HPDE6-E6E7 (cell line): ENCODE results near the gene C9orf152.
"Not testable (repeated sequence)": the region's sequence is repeated elsewhere in the genome, so short reads cannot be mapped to it uniquely, and the experiment has no call there.

Experiments
- DNase-seq: peaks from one replicate; pipeline ENCODE4 v3.0.0; 2011; ENCODE audit warnings: missing footprints; ENCODE audit errors: extremely low spot score

Gene C9orf152, protein sequence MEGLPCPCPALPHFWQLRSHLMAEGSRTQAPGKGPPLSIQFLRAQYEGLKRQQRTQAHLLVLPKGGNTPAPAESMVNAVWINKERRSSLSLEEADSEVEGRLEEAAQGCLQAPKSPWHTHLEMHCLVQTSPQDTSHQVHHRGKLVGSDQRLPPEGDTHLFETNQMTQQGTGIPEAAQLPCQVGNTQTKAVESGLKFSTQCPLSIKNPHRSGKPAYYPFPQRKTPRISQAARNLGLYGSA

GRCh38 chr9:110208031-110208430 is at the start of gene C9orf152:
TSS of gene C9orf152 (minus strand) at chr9:110208159. CDS start at chr9:110207579, 580 bp downstream.
- no peak for DNase-seq

DNA sequence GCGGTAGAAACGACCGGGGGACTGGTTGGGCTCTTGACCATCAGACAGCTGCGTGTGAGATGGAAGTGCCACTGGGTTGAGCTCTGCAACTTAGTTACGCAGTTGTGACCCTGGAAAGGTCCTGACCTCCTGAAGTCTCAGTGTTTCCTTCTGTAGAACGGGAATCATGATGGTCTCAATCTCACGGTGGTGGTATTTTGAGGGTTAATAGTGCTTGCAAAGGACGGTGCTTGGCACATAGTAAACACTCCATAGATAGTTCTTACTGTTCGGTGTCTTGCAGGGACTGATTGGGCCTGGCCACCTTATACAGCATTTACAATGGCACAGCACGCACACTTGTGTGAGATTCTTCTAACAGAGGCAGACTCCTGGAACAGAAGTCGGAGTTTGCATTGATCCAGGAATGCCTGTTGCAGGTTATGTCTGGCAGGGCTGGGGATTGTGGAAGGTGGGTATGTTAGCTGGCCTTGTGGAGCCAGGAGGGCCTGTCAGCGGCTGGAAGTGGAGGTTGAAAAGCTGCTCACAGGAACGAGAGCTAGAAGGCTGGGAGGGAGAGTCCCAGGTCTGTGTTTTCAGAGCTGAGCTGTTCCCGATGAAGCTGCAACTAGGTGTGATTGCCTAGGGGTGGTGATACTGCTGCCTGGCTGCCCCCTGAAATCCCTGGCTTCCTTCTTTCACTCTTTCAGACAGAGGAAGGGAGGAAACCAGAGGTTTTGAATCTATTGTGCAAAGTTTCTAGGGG is 49.3 kb upstream of the C9orf152 start:
- DNase-seq: no peak

GRCh38 chr9:110256380-110257096 is 48.6 kb upstream of the C9orf152 start, which contains the start of gene TXN:
TSS of gene TXN (minus strand) at chr9:110256507. CDS start at chr9:110256435, 72 bp downstream.
- DNase-seq: peak; percentile 74

DNA sequence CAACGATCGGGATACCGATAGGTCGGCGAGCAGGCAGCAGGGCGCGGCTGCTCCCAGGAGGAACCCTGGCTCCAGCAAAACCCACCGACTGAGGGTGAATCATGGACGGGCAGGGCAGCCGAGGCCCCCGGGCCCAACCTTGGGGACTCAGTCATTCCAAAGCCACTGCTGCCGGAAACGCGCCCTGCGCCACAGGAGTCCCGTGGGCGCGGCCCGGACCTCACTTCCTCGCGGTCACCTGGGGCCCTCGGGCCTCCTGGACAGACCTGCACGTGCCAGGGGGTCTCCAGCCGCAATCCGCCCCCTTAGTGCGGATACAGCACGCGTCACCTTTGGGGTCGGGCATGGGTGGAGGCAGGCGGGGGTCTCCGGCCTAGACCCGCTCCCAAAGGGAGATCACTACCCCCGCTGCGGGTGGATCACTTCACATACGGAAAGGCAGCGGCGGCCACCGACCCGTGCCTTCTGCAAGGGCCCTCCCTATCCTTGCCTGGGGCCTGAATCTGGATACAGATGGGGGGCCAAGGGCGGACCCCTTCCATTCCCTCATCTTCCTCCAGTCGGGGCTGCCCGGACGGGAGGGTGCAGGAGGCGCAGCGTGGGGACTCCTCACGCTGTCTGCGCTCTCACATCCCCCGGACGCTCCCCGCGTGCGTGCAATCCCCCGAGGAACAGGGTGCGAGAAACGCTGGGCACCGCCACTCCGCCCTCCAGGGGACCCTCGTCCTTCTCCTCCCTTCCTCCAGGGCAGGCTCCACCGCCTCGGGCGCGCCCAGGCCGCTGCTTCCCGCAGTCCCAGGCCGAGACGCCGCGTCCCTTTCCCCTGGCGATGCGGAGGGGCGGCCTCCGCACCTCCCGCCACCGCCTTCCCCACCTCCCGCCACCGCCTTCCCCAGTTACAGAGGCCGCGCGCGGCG is 47.8 kb upstream of the C9orf152 start:
- no peak for DNase-seq

DNA sequence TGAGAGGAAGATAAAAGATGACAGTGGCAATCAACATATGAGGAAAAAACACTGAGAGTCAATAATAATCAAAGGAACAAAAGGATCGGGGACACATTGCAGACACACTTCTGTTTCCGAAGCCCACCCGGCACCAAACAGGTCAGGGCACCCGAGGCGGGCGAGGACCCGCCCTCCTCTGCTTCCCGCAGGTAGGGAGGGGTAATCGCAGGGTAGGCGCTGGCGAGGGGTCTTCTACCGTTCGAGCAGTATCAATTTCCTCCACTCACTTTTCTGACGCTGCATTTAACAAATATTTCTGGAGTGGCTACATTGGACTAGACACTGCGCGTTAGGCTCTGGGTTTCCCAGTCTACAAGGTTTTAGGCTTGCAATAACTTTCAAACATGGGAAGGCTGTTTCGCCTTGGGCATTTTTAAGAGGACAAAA is 47.1 kb upstream of the C9orf152 start:
- DNase-seq: no peak

DNA sequence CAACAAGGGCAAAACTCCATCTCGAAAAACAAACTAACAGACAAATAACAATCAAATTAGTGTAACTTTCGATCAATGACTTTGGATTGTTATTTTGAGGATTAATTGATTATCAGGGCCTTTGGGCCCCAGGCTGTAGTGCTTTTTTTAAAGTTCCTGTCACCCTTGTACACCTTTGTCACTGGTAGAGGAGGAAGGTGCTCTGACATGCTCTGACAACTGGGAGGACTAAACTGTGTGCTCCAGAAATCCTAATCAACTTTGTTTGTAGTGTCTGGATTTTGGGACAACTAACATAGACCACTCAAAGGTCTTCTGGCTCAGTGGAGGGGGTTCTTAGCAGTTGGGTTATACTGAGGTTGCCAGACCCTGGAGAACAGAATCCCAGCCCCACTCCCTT is 46.5 kb upstream of the C9orf152 start:
- DNase-seq: no peak

GRCh38 chr9:110252509-110253139 is 44.7 kb upstream of the C9orf152 start:
- no peak for DNase-seq

DNA sequence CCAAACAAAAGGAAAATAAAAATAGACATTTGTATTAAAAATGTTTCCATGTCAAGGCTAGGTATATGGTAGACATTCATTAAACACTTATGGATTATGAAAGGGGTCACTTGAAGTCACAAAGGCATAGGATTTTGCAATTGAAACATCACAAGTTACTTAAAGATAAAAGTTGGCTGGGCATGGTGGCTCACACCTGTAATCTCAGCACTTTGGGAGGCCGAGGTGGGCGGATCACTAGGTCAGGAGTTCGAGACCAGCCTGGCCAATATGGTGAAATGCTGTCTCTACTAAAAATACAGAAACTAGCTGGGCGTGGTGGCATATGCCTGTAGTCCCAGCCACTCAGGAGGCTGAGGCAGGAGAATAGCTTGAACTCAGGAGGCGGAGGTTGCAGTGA is 43.8 kb upstream of the C9orf152 start:
- not testable (repeated sequence) for DNase-seq

DNA sequence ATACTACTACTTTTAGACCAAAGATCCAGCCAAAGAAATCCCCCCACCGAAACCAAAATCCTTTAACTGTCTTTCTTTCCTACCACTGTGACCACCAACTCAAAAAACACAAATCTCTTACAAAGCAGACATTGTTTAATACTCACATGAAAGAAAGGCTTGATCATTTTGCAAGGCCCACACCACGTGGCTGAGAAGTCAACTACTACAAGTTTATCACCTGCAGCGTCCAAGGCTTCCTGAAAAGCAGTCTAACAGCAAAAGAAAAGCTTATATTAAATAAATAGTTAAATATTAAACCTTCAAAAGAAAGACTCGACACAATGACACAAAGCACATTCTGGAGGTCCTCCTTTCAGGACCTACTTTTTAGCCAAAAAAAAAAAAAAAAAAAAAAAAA is 43.3 kb upstream of the C9orf152 start:
- no peak for DNase-seq

GRCh38 chr9:110249603-110250002 is 41.6 kb upstream of the C9orf152 start:
- no peak for DNase-seq

DNA sequence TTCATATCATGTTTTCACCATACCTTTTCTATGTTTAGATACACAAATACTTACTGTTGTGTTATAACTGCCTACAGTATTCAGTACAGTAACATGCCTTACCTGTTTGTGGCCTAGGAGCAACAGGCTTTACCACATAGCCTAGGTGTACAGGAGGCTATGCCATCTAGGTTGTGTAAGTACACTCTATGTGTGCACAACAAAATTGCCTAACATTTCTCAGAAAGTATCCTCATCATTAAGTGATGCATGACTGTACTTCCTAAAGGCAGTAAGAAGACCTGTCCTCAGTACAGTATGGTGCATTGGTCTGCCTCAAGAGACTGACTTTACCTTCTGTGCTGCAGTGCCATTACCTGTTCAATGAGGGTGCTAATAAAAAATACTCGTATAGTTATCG is 40.4 kb upstream of the C9orf152 start:
- no peak for DNase-seq

DNA sequence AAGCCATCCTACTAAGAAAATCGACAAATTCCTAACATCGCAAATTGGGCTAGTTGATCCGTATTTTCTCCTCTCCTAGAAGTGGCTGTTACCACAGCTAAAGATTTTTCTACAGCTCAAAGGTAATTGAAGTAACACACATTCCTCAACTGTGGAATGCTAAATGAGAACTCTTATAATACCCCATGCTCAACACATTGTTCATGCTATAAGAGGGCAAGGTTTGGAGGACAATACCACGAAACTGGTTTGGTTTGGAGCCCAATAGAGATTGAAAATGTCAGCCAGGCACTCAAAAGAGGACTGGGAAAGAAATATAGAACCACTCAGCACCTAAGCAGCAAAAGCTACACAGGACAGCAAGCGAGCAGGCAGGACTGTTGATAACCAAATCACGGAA is 38.3 kb upstream of the C9orf152 start:
- DNase-seq: no peak

DNA sequence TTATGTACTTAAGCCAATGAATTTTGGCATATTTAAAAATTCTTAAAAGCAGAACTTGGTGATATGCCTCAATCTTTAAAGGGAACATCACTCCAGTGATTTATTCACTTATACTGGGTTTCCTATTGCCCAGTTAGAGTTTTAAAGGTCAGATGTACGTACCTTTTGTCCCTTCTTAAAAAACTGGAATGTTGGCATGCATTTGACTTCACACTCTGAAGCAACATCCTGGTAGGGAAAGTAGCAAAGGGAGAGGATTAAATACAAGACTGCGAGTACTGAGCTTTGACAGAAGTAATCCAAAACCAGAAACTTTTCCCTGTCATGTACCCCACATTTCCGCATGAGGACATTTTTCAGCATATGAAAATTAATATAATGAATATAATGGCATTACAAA is 36.7 kb upstream of the C9orf152 start:
- no peak for DNase-seq

- no peak for DNase-seq
These were observed 33.9 kb upstream of the C9orf152 start for GRCh38 chr9:110241858-110242321.

DNA sequence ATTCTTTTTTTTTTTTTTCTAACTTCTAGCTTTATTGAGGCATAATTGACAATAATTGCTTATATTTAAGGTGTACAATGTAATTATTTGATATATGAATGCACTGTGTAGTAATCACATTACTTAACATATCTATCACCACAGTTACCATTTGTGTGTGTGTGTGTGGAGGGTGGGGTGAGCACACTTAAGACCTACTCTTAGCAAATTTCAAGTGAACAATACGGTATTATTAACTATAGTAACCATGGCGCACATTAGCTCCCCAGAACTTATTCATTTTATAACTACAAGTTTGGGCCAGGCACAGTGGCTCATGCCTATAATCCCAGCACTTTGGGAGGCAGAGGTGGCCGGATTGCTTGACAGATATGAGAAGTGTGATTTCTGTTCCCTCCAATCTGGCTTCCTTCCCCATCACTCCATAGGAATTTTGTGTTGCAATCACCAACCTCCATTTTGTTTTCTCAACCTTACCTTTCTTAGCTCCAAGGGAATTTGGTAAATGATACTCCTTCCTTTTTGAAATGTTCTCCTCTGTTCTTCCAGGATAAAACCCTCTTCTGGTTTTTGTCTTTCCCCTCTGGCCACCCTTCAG is 33.4 kb upstream of the C9orf152 start:
- DNase-seq: no peak

DNA sequence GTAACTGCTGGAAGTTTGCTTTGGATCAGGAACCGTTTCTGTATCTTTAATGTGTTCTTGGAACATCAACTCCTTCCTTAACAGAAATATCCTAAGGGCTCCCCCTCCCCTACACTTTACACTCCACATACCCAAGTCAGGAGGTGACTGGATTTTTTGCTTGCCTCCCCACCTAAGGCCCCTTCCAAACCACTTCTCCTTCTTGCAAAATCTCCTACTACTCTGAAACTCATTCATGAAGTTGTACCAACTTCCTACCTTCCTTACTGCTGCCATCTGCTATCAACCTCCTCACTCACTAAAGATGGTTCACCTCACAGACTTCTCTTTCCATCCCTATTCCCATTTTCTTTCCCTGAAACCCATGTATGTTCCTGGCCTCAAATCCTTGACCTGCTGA is 32.2 kb upstream of the C9orf152 start:
- DNase-seq: no peak

DNA sequence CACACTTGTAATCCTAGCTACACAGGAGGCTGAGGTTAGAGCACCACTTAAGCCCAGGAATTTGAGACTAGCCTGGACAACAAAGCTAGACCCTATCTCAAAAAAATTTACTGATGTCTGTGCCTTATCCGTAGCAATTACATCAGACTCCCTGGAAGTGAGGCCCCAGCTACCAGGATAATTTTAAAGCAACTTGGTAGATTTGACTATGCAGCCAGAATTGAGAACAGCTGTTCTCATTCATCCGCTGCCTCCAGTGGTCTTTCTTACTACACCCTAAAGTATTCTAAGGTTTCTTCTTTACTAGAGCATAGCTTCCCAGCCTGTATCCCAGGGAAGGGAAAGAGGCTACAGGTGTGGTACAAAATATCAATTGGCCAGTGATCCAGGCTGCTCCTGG is 20.4 kb upstream of the C9orf152 start:
- DNase-seq: no peak

GRCh38 chr9:110224583-110224982 is 16.6 kb upstream of the C9orf152 start:
- DNase-seq: no peak

DNA sequence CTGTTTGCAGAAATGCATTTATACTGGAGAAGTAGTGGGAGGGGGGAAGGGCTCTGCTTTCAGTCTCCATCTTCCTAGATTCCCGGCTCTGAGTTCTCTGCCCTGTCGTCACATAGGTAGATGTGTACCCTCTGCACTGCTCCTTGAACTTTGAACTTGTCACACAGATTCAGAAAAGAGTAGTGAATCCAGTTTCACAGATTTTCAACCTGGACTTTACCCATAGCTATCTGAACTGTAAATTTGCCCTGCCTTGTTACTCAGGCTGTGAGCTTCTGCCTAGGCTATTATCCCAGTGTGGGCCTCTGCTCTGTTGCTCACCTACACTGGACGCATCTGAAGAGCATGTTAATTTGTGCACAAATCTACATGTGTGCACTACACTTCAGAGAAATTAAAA is 12.8 kb upstream of the C9orf152 start:
- no peak for DNase-seq

DNA sequence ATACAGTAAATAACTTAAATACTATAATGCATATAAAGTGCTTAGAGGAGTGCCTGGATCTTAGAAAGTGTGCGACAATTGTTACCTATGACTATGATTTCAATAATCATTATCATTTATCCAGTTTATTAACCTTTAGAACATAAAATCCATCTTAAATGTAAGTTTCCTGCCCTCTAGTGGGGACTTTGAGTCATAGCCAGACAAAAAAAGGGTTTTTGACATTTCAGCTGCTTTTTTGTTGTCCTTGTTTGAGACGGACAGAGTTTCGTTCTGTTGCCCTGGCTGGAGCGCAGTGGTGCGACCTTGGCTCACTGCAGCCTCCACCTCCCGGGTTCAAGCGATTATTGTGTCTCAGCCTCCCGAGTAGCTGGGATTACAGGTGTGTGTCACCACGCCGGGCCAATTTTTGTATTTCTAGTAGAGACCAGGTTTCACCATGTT is 9.7 kb upstream of the C9orf152 start:
- DNase-seq: no peak
